Measurements from ENCODE around the gene KRTAP4-5.
"Not testable (repeated sequence)": the region's sequence is repeated elsewhere in the genome, so short reads cannot be mapped to it uniquely, and the experiment has no call there.

Gene KRTAP4-5

GRCh38 chr17:41147531-41148204 is 2.0 kb downstream of the KRTAP4-5 start:
- DNase-seq (ENCODE audit: low spot score): no peak

GRCh38 chr17:41145261-41145660 is 4.4 kb downstream of the KRTAP4-5 start:
- no peak for DNase-seq (ENCODE audit: low spot score)

GRCh38 chr17:41144846-41145245 is 4.8 kb downstream of the KRTAP4-5 start:
- DNase-seq (ENCODE audit: low spot score): no peak

- no peak for DNase-seq (ENCODE audit: low spot score)
Observed at GRCh38 chr17:41141361-41141760, 8.3 kb downstream of the KRTAP4-5 start.

- DNase-seq (ENCODE audit: low spot score): peak; percentile 66
Observed at GRCh38 chr17:41140360-41141131, 9.1 kb downstream of the KRTAP4-5 start, which contains the start of gene KRTAP4-6. TSS of gene KRTAP4-6 (minus strand) at chr17:41140544. CDS start at chr17:41140487, 57 bp downstream.

- DNase-seq (ENCODE audit: low spot score): not testable (repeated sequence)
Observed at GRCh38 chr17:41139865-41140264, 9.8 kb downstream of the KRTAP4-5 start.

GRCh38 chr17:41133880-41134735 is 15.5 kb downstream of the KRTAP4-5 start:
- DNase-seq (ENCODE audit: low spot score): peak; percentile 11

GRCh38 chr17:41131979-41132378 is 17.6 kb downstream of the KRTAP4-5 start:
- DNase-seq (ENCODE audit: low spot score): no peak

- DNase-seq (ENCODE audit: low spot score): no peak
Observed at GRCh38 chr17:41127371-41127770, 22.3 kb downstream of the KRTAP4-5 start.

- no peak for DNase-seq (ENCODE audit: low spot score)
Observed at GRCh38 chr17:41126412-41126811, 23.2 kb downstream of the KRTAP4-5 start.

GRCh38 chr17:41125064-41125463 is 24.6 kb downstream of the KRTAP4-5 start:
- no peak for DNase-seq (ENCODE audit: low spot score)

GRCh38 chr17:41123991-41124371 is 25.6 kb downstream of the KRTAP4-5 start, which contains the start of gene KRTAP4-12:
TSS of gene KRTAP4-12 (minus strand) at chr17:41124182. CDS start at chr17:41124122, 60 bp downstream.
- not testable (repeated sequence) for DNase-seq (ENCODE audit: low spot score)

GRCh38 chr17:41123292-41123990 is 26.2 kb downstream of the KRTAP4-5 start:
- DNase-seq (ENCODE audit: low spot score): not testable (repeated sequence)

GRCh38 chr17:41121742-41122141 is 27.9 kb downstream of the KRTAP4-5 start:
- no peak for DNase-seq (ENCODE audit: low spot score)

- DNase-seq (ENCODE audit: low spot score): not testable (repeated sequence)
Observed at GRCh38 chr17:41119696-41120690, 29.6 kb downstream of the KRTAP4-5 start.

GRCh38 chr17:41118721-41119120 is 30.9 kb downstream of the KRTAP4-5 start:
- no peak for DNase-seq (ENCODE audit: low spot score)

GRCh38 chr17:41117846-41118386 is 31.7 kb downstream of the KRTAP4-5 start, which contains the start of gene KRTAP4-11:
TSS of gene KRTAP4-11 (minus strand) at chr17:41118373. CDS start at chr17:41118315, 58 bp downstream.
- not testable (repeated sequence) for DNase-seq (ENCODE audit: low spot score)

GRCh38 chr17:41116297-41116696 is 33.3 kb downstream of the KRTAP4-5 start:
- DNase-seq (ENCODE audit: low spot score): no peak

GRCh38 chr17:41111151-41111885 is 38.3 kb downstream of the KRTAP4-5 start:
- DNase-seq (ENCODE audit: low spot score): no peak

Data from AG20443 (cell line).